Hepatocyte (in vitro differentiated cells): Measurements from ENCODE around the gene TMEM239. TPM values are rescaled to one million over a fixed set of nuclear protein-coding genes. Genes with fewer than 3 reads are reported as not detected.

Experiments used
- DNase-seq: peaks from one replicate; pipeline ENCODE4 v3.0.0-alpha.2; 2016; ENCODE audit warnings: low spot score
- H2AFZ ChIP-seq: fragments of 200-600 bp; sonication (generic); 2 replicates; pipeline ENCODE4 v1.6.0; 2016; ENCODE audit warnings: antibody characterized with exemption, mild to moderate bottlenecking
- H3K27ac ChIP-seq: fragments of 200-600 bp; sonication (generic); 2 replicates; pipeline ENCODE4 v1.5.1; 2016; ENCODE audit warnings: mild to moderate bottlenecking
- H3K27me3 ChIP-seq: fragments of 200-600 bp; sonication (generic); 2 replicates; pipeline ENCODE4 v1.6.1; 2016
- H3K36me3 ChIP-seq: fragments of 200-600 bp; sonication (generic); replicated peaks from 2 replicates; pipeline ENCODE4 v1.5.1; 2016; ENCODE audit warnings: low read depth; ENCODE audit not compliant: insufficient read depth
- H3K4me1 ChIP-seq: fragments of 200-600 bp; sonication (generic); 2 replicates; pipeline ENCODE4 v1.5.1; 2016; ENCODE audit warnings: mild to moderate bottlenecking, moderate library complexity; ENCODE audit not compliant: insufficient read depth
- H3K4me2 ChIP-seq: fragments of 200-600 bp; sonication (generic); 2 replicates; pipeline ENCODE4 v1.6.0; 2016
- H3K4me3 ChIP-seq: fragments of 200-600 bp; sonication (generic); 2 replicates; pipeline ENCODE4 v1.5.1; 2016; ENCODE audit warnings: mild to moderate bottlenecking
- H3K79me2 ChIP-seq: fragments of 200-600 bp; sonication (generic); 2 replicates; pipeline ENCODE4 v1.6.0; 2017; ENCODE audit warnings: mild to moderate bottlenecking
- H3K9me2 ChIP-seq: fragments of 200-600 bp; sonication (generic); replicated peaks from 2 replicates; pipeline ENCODE4 v1.6.0; 2017; ENCODE audit warnings: mild to moderate bottlenecking; ENCODE audit not compliant: insufficient read depth
- H3K9me3 ChIP-seq: fragments of 200-600 bp; sonication (generic); 2 replicates; pipeline ENCODE4 v1.5.1; 2016; ENCODE audit warnings: low read depth, mild to moderate bottlenecking
- H4K20me1 ChIP-seq: fragments of 200-600 bp; sonication (generic); 2 replicates; pipeline ENCODE4 v1.6.0; 2016; ENCODE audit warnings: mild to moderate bottlenecking; ENCODE audit not compliant: insufficient read depth, poor library complexity, severe bottlenecking
- EZH2 ChIP-seq: fragments of 200-600 bp; sonication (generic); IDR thresholded peaks from 2 replicates; pipeline ENCODE4 v1.6.1; 2016; ENCODE audit warnings: antibody characterized with exemption, mild to moderate bottlenecking, borderline replicate concordance
- EZH2phosphoT487 ChIP-seq: fragments of 200-600 bp; sonication (generic); IDR thresholded peaks from one replicate; pipeline ENCODE4 v1.6.1; 2018; ENCODE audit warnings: antibody characterized with exemption, mild to moderate bottlenecking, low read depth, moderate library complexity; ENCODE audit not compliant: unreplicated experiment, severe bottlenecking
- WGBS: methylation state at CpG from one replicate; pipeline ENCODE4 v1.1.6; 2016; ENCODE audit warnings: low lambda C conversion rate; ENCODE audit errors: missing lambda C conversion rate; 5-methylcytosine and 5-hydroxymethylcytosine counted together
- polyA plus RNA-seq: library from polyadenylated mRNA; unstranded; fragments of >200 nt; fragmentation: Nextera tagmentation; extraction: Ambion mirVana; gene quantifications from 2 replicates; pipeline ENCODE4 v1.2.1, GENCODE V29; 2016
- total RNA-seq: library from RNA; depleted of rRNA; stranded (reverse); fragments of >200 nt; gene quantifications from 2 replicates; pipeline ENCODE4 v1.2.3, GENCODE V29; 2014
- TF ChIP-seq, protein P1 (sequence below): fragments of 200-600 bp; sonication (generic); IDR thresholded peaks from 2 replicates; pipeline ENCODE4 v1.5.1; 2016; ENCODE audit warnings: antibody characterized with exemption, mild to moderate bottlenecking; ENCODE audit not compliant: poor library complexity

TMEM239 gene
- total and polyA plus RNA-seq, 2 experiments from 2014 or later: not detected

- no peaks in the 10 kb centered on the region for H3K36me3 ChIP-seq
- H3K9me3 ChIP-seq: no peaks in the 10 kb centered on the region
- H3K4me2 ChIP-seq: no peak overlapping the region
- H3K27me3 ChIP-seq: peaks cover 3% of the 10 kb centered on the region
- H4K20me1 ChIP-seq: no peaks in the 10 kb centered on the region
- no peak overlapping the region for H2AFZ ChIP-seq
- H3K4me1 ChIP-seq: no peaks in the 10 kb centered on the region
- no peak overlapping the region for H3K4me3 ChIP-seq
- DNase-seq: no peak
- 96% methylated on average over 1 of the region's 1 CpG for WGBS
- TF ChIP-seq, protein P1, sequence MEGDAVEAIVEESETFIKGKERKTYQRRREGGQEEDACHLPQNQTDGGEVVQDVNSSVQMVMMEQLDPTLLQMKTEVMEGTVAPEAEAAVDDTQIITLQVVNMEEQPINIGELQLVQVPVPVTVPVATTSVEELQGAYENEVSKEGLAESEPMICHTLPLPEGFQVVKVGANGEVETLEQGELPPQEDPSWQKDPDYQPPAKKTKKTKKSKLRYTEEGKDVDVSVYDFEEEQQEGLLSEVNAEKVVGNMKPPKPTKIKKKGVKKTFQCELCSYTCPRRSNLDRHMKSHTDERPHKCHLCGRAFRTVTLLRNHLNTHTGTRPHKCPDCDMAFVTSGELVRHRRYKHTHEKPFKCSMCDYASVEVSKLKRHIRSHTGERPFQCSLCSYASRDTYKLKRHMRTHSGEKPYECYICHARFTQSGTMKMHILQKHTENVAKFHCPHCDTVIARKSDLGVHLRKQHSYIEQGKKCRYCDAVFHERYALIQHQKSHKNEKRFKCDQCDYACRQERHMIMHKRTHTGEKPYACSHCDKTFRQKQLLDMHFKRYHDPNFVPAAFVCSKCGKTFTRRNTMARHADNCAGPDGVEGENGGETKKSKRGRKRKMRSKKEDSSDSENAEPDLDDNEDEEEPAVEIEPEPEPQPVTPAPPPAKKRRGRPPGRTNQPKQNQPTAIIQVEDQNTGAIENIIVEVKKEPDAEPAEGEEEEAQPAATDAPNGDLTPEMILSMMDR: no peak
- TF ChIP-seq EZH2: no peak
- no peak for TF ChIP-seq EZH2phosphoT487
- H3K9me2 ChIP-seq: no peaks in the 10 kb centered on the region
- H3K79me2 ChIP-seq: no peaks in the 10 kb centered on the region
- no peak overlapping the region for H3K27ac ChIP-seq
Observed at GRCh38 chr20:2833761-2834160, 17.6 kb downstream of the TMEM239 start.

- no peak for DNase-seq
- Histone ChIP-seq H3K9me2 (no peaks in the 10 kb centered on the region), H3K4me2 (no peak overlapping the region), H3K27me3 (no peaks in the 10 kb centered on the region), H3K4me1 (peaks cover 3% of the 10 kb centered on the region), H3K9me3 (no peaks in the 10 kb centered on the region), H3K36me3 (no peaks in the 10 kb centered on the region), H3K27ac (no peak overlapping the region), H3K79me2 (peaks cover 5% of the 10 kb centered on the region), H2AFZ (no peak overlapping the region), H4K20me1 (no peaks in the 10 kb centered on the region), H3K4me3 (no peak overlapping the region)
- 96% methylated on average over 14 of the region's 14 CpGs for WGBS
- TF ChIP-seq EZH2 (no peak), EZH2phosphoT487 (no peak)
- TF ChIP-seq, protein P1: no peak
Observed at GRCh38 chr20:2834401-2835110, 18.4 kb downstream of the TMEM239 start.

DNA sequence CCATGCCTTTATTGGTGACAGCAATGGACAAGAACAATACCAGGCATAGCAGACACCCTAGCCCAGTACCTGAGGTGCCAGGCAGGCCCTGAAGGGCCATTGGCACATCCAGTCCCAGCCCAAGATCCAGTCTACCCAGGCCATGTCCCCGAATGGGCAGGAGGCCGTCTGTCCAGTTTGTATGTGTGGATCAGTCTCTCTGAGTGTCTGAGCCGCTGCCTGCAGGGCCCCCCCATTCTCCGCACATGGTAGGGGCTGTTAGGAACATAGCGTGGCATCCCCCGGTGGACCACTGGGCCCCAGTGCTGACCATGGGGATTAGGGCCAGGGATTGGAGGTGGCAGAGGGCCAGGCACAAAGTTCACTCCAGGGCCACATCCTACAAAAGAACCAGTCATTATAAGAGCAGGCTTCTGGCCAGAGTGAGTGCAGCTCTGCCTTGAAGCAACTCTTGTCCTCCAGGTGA, 19.2 kb downstream of the TMEM239 start:
- Histone ChIP-seq H2AFZ (no peak overlapping the region), H3K4me2 (no peak overlapping the region), H3K27me3 (no peaks in the 10 kb centered on the region), H3K36me3 (no peaks in the 10 kb centered on the region), H4K20me1 (no peaks in the 10 kb centered on the region), H3K79me2 (peaks cover 13% of the 10 kb centered on the region), H3K9me3 (no peaks in the 10 kb centered on the region), H3K9me2 (no peaks in the 10 kb centered on the region), H3K4me1 (peaks cover 11% of the 10 kb centered on the region), H3K27ac (no peak overlapping the region), H3K4me3 (no peak overlapping the region)
- DNase-seq: no peak
- WGBS: 94% methylated on average over 6 of the region's 6 CpGs
- TF ChIP-seq EZH2phosphoT487: no peak
- TF ChIP-seq, protein P1: no peak
- no peak for TF ChIP-seq EZH2
